ENCODE data around the gene HERC2. TPM values are rescaled to one million over a fixed set of nuclear protein-coding genes. Genes with fewer than 3 reads are reported as not detected.

The HERC2 gene
- total and polyA plus RNA-seq, 7 donors = 11.1 to 85.6 (median 42.5) TPM

DNA sequence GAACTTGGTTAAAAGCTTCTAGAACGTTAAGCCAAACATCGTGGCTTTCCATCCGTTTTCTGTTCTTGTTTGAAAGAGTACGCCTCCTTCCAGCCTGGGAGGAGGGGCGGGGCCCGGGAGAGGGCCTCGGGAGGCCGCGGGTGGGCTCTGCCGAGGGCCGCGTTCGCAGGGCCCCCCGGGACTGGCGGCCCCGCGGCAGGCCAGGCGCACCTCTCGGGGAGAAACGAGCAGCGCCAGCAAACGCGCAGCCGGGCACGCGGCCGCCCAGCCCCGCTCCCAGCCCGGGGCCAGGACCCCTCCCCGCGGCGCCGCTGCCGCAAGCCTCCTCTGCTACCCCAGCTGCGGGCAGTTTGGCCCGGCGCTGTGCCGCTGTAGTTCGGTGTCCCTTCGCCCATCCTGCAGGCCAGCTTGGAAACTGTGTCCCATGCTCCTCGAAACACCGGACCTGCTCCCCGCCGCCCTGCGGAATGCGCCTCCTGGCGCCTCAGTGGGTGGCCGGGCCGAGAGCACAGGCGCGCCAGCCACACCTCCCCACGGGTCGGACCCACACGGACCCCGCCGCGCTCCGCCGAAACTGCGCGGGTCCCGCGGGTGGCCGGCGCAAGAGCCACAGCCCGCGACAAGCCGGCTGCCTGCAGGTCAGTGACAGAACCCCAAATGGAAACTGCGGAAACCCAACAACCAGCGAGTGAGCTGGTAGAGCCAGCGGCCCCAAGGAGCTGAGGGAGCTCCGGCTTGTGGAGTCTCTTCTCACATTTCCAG lies 225.1 kb downstream of the HERC2 start:
- Histone ChIP-seq H3K9me3 (peaks cover 0 to under 1% (median 0%) of the 10 kb centered on the region in 4 donors), H3K36me3 (no peaks in the 10 kb centered on the region), H3K4me3 (peak overlapping the region; percentile 16 to 51 (median 42)), H3K27me3 (peaks cover 39 to 97% (median 73%) of the 10 kb centered on the region in 3 donors), H3K4me1 (peaks cover 0 to 43% (median 37%) of the 10 kb centered on the region in 4 donors), H3K27ac (peak overlapping the region in 3 of 4 donors; percentile 6 to 77 (median 9))
- 3 to 4% methylated on average over 72 of the region's 72 CpGs for WGBS, 2 donors
- TF ChIP-seq, protein P1, sequence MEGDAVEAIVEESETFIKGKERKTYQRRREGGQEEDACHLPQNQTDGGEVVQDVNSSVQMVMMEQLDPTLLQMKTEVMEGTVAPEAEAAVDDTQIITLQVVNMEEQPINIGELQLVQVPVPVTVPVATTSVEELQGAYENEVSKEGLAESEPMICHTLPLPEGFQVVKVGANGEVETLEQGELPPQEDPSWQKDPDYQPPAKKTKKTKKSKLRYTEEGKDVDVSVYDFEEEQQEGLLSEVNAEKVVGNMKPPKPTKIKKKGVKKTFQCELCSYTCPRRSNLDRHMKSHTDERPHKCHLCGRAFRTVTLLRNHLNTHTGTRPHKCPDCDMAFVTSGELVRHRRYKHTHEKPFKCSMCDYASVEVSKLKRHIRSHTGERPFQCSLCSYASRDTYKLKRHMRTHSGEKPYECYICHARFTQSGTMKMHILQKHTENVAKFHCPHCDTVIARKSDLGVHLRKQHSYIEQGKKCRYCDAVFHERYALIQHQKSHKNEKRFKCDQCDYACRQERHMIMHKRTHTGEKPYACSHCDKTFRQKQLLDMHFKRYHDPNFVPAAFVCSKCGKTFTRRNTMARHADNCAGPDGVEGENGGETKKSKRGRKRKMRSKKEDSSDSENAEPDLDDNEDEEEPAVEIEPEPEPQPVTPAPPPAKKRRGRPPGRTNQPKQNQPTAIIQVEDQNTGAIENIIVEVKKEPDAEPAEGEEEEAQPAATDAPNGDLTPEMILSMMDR (IDR thresholded peaks at IDR 0.05) = no peak
- TF ChIP-seq POLR2A (IDR thresholded peaks at IDR 0.05) (no peak), POLR2AphosphoS5 (IDR thresholded peaks at IDR 0.05) (no peak), EP300 (IDR thresholded peaks at IDR 0.05) (no peak)
- DNase-seq = peak; percentile 58
- intact Hi-C loops (cut with DNase I) = loop anchor here (10.0 kb wide), 1 partner anchor 78 kb away; no protein-coding TSS in a partner anchor

DNA sequence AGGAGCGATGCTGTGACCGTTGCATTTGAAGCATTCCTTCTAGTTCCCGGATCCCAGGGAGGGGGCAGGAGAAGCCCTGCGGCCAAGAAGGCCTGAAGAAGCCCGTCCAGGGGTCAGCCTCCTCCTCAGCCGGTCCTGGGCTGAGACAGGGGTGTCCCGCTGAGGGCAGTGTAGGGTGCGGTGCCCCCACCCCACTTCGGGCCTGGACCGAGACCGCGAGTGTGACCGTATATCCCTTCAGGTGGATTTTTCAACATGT lies 225.6 kb downstream of the HERC2 start:
- DNase-seq = no peak
- Histone ChIP-seq H3K4me3 (peak overlapping the region; percentile 16 to 51 (median 42)), H3K27ac (peak overlapping the region in 3 of 4 donors; percentile 6 to 77 (median 9)), H3K9me3 (peaks cover 0 to 5% (median 1%) of the 10 kb centered on the region in 4 donors), H3K27me3 (peaks cover 39 to 98% (median 73%) of the 10 kb centered on the region in 3 donors), H3K36me3 (no peaks in the 10 kb centered on the region), H3K4me1 (peaks cover 0 to 43% (median 37%) of the 10 kb centered on the region in 4 donors)
- intact Hi-C loops (cut with DNase I) = loop anchor here (10.0 kb wide), 1 partner anchor 78 kb away; no protein-coding TSS in a partner anchor
- 1% methylated on average over 13 of the region's 13 CpGs for WGBS, 2 donors
- TF ChIP-seq POLR2AphosphoS5 (IDR thresholded peaks at IDR 0.05) (no peak), EP300 (IDR thresholded peaks at IDR 0.05) (no peak), POLR2A (IDR thresholded peaks at IDR 0.05) (no peak)
- TF ChIP-seq, protein P1 (IDR thresholded peaks at IDR 0.05) = no peak

DNA sequence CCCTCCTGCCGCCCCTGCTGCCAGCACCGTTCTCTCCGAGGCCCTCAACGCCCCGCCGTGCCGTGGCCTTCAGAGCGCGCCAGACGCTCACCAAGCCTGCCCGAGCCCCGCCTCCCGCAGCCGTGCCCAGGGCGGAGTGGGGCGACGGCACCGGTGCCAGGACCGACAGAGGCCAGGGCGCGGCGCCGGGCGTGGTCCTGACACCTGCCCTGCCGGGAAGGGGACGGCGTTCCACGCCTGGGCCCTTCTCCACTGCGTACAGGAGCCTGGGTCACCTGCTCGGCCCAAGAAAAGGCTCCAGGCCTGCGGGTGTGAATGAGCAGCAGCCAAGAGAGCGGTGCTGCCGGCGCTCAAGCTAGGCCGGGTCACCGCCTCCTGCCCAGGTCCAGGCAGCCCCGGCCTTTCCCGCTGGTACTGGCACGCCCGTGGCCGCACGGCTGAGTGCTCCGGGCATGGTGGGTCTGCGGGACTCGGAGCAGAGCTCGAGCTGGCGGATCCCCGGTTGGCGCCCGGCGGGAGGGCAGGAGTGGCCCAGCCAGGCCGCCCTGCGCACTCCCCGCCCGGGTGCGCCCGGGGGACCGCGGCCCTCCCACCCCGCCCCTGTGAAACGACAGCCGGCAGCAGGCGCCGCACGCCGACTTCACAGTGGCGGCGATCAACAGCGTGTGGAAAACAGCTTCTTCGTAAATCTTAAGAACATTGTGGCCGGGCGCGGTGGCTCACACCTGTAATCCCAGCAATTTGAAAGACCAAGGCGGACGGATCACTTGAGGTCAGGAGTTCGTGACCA lies 227.1 kb downstream of the HERC2 start:
- Histone ChIP-seq H3K36me3 (no peaks in the 10 kb centered on the region), H3K9me3 (peaks cover 0 to 5% (median 2%) of the 10 kb centered on the region in 4 donors), H3K4me1 (peaks cover 0 to 43% (median 37%) of the 10 kb centered on the region in 4 donors), H3K27ac (peak overlapping the region in 1 of 4 donors; percentile 77), H3K27me3 (peaks cover 39 to 85% (median 65%) of the 10 kb centered on the region in 3 donors), H3K4me3 (peak overlapping the region in 3 of 4 donors; percentile 36 to 51 (median 49))
- TF ChIP-seq POLR2A (IDR thresholded peaks at IDR 0.05) = no peak
- TF ChIP-seq, protein P1 (IDR thresholded peaks at IDR 0.05) = no peak
- no peak for TF ChIP-seq POLR2AphosphoS5 (IDR thresholded peaks at IDR 0.05)
- TF ChIP-seq EP300 (IDR thresholded peaks at IDR 0.05) = no peak
- intact Hi-C loops (cut with DNase I) = loop anchor here (10.0 kb wide), 1 partner anchor 80 kb away; no protein-coding TSS in a partner anchor
- DNase-seq = peak; percentile 60
- 3 to 5% methylated on average over 76 of the region's 76 CpGs for WGBS, 2 donors

DNA sequence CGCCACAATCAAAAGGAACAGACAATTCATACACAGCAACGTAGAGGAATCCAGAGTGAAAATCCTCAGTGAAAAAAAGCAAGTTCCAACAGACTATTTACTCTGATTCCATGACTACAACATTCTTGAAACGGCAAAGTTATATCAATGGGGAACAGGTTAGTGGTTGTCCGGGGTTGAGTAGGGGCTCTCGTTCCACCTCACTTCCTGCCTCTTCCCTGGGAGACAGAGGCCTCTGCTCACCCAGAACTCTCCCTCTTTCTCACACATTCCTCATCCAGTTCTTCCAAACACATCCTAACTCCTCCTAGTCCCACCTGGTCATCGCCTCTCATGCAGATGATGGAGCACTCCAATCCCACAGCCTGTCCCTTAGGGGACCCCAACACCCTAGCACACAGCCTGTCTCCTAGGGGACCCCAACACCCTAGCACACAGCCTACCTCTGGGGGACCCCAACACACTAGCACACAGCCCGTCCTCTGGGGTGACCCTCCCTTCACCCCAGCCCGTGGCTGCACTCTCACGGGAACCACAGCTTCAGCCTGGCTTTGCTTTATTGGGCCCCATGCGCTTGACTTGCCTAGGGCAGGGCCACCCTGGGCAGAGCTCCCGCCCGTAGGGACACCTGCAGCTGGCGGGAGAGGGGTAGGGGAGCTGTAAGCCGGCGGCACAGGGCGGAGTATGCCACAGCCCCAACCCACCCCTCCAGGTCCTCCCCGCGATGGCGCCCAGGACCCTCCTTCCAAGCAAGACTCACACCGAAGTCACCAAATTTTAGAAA lies 228.0 kb downstream of the HERC2 start:
- no peak for DNase-seq
- WGBS, 2 donors = 31 to 46% methylated on average over 20 of the region's 20 CpGs
- H3K4me1 ChIP-seq = peaks cover 0 to 36% (median 30%) of the 10 kb centered on the region in 4 donors
- H3K27me3 ChIP-seq = peaks cover 33 to 75% (median 56%) of the 10 kb centered on the region in 3 donors
- intact Hi-C loops (cut with DNase I) = loop anchor here (10.0 kb wide), 1 partner anchor 81 kb away; no protein-coding TSS in a partner anchor
- no peak overlapping the region for H3K27ac ChIP-seq
- H3K9me3 ChIP-seq = peaks cover 0 to 5% (median 2%) of the 10 kb centered on the region in 4 donors
- TF ChIP-seq EP300 (IDR thresholded peaks at IDR 0.05) = no peak
- no peak overlapping the region for H3K4me3 ChIP-seq
- no peaks in the 10 kb centered on the region for H3K36me3 ChIP-seq

All from sigmoid colon (tissue), 7 donors.